Small intestine (tissue), 7 donors: Measurements from ENCODE around the gene SCAF4. TPM values are rescaled to one million over a fixed set of nuclear protein-coding genes. Genes with fewer than 3 reads are reported as not detected.
A peak's percentile ranks its signal among the peaks of the same experiment; 100 is the strongest.
"Not testable (repeated sequence)": the region's sequence is repeated elsewhere in the genome, so short reads cannot be mapped to it uniquely, and the experiment has no call there.

Source experiments
- DNase-seq, 2 donors: peaks; one replicate each; pipeline versions ENCODE4 v3.0.0 to v3.0.0-alpha.2; 2013
- FAIRE-seq: peaks from 2 replicates; lab custom pipeline; 2012; peaks lifted over from hg19 to GRCh38; lab: Jason Lieb, UNC
- H3K27ac ChIP-seq, 3 donors: one replicate each; pipeline ENCODE4 v1.5.1; 2013; ENCODE audit warnings: low read length in 2 of 3, mild to moderate bottlenecking in 2 of 3, control low read depth in 1 of 3, inconsistent platforms in 1 of 3, low read depth in 1 of 3, moderate library complexity in 1 of 3
- H3K27me3 ChIP-seq, 3 donors: one replicate each; pipeline ENCODE4 v1.6.1; 2013; ENCODE audit warnings: low read length in 3 of 3, inconsistent platforms in 1 of 3; ENCODE audit not compliant: control insufficient read depth in 3 of 3, insufficient read depth in 3 of 3
- H3K36me3 ChIP-seq, 3 donors: one replicate each; pipeline ENCODE4 v1.6.1; 2013; ENCODE audit warnings: low read length in 3 of 3, inconsistent platforms in 1 of 3, low read depth in 1 of 3, mild to moderate bottlenecking in 1 of 3, moderate library complexity in 1 of 3; ENCODE audit not compliant: control insufficient read depth in 3 of 3, insufficient read depth in 2 of 3
- H3K4me1 ChIP-seq, 3 donors: one replicate each; pipeline ENCODE4 v1.6.1; 2013; ENCODE audit warnings: low read length in 2 of 3, inconsistent platforms in 1 of 3, low read depth in 1 of 3, mild to moderate bottlenecking in 1 of 3, moderate library complexity in 1 of 3; ENCODE audit not compliant: control insufficient read depth in 3 of 3, insufficient read depth in 2 of 3
- H3K4me3 ChIP-seq, 3 donors: one replicate each; pipeline ENCODE4 v1.5.1; 2013; ENCODE audit warnings: low read length in 3 of 3, control low read depth in 1 of 3, inconsistent platforms in 1 of 3, low read depth in 1 of 3, mild to moderate bottlenecking in 1 of 3, moderate library complexity in 1 of 3
- H3K9me3 ChIP-seq, 2 donors: one replicate each; pipeline ENCODE4 v1.6.1; 2013; ENCODE audit warnings: low read depth in 1 of 2, low read length in 1 of 2; ENCODE audit not compliant: control insufficient read depth in 2 of 2, insufficient read depth in 1 of 2
- WGBS, 3 donors: extraction: QIAGEN DNeasy Blood & Tissue Kit; methylation state at CpG; one replicate each; pipeline ENCODE4 v1.1.7; 2013; 5-methylcytosine and 5-hydroxymethylcytosine counted together
- polyA plus RNA-seq, 4 donors: library from polyadenylated mRNA; stranded (reverse) in 3 of 4; unstranded in 1 of 4; fragments of 200-250 nt in 3 of 4; fragments of 120-200 nt in 1 of 4; gene quantifications; one replicate each; pipeline versions ENCODE4 v1.2.1 to v1.2.3, GENCODE V29; 2013
- donor health status: healthy with polysubstance abuse.
- donor health status: control.
- donor health status: control.
- donor health status: Bipolar disorder and iron deficiency.
- donor health status: healthy.

Gene SCAF4
- polyA plus RNA-seq, 4 donors, result 10.0 to 42.7 (median 12.3) TPM

DNA sequence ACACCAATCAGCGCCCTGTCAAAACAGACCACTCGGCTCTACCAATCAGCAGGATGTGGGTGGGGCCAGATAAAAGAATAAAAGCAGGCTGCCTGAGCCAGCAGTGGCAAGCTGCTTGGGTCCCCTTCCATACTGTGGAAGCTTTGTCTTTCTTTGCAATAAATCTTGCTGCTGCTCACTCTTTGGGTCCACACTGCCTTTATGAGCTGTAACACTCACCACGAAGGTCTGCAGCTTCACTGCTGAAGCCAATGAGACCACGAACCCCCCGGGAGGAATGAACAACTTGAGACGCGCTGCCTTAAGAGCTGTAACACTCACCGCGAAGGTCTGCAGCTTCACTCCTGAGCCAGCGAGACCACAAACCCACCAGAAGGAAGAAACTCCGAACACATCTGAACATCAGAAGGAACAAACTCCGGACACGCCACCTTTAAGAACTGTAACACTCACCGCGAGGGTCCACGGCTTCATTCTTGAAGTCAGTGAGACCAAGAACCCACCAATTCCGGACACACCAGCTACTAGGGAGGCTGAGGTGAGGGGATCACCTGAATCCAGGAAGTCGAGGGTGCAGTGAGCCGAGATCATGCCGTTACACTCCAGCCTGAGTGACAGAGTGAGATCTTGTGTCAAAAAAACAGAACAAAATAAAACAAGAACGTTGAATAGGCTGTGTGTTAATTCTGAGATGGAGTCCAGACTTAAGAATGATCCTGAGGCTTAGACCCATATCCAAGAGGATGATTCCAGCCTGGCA lies 76.9 kb downstream of the SCAF4 start:
- not testable (repeated sequence) for H3K9me3 ChIP-seq, FAIRE-seq, H3K4me1 ChIP-seq, H3K4me3 ChIP-seq, H3K27me3 ChIP-seq, H3K27ac ChIP-seq, DNase-seq, H3K36me3 ChIP-seq
- WGBS, 3 donors, result 65 to 74% (median 74%) methylated on average over 16 to 19 of the region's 21 CpGs

DNA sequence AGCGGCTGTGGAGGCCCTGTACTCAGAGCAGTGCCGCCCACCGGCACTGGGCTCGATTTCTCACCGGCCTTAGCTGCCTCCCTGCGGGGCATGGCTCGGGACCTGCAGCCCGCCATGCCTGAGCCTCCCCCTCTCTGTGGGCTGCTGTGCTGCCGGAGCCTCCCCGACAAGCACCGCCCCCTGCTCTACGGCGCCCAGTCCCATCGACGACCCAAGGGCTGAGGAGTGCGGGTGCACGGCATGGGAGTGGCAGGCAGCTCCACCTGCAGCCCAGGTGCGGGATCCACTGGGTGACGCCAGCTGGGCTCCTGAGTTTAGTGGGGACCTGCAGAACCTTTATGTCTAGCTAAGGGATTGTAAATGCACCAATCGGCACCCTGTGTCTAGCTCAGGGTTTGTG lies 77.6 kb downstream of the SCAF4 start:
- DNase-seq (no peak), FAIRE-seq (no peak)
- Histone ChIP-seq H3K4me1 (peaks cover 0 to 6% (median 4%) of the 10 kb centered on the region in 3 donors), H3K36me3 (no peaks in the 10 kb centered on the region), H3K27me3 (no peaks in the 10 kb centered on the region), H3K27ac (no peak overlapping the region), H3K4me3 (no peak overlapping the region), H3K9me3 (no peaks in the 10 kb centered on the region)
- 91 to 97% (median 96%) methylated on average over 14 to 20 of the region's 20 CpGs for WGBS, 3 donors

DNA sequence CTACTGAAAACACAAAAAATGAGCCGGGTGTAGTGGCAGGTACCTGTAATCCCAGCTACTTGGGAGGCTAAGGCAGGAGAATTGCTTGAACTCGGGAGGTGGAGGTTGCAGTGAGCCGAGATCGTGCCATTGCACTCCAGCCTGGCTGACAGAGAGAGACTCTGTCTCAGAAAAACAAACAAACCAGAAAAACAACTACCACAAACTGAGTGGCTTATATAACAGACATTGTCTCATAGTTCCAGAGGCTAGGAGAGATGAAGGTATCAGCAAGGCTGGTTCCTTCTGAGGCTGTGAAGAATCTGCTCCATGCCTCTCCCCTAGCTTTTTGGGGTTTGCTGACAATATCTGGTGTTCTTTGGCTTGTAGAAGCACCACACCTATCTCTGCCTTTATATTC lies 80.4 kb downstream of the SCAF4 start:
- H3K4me1 ChIP-seq, FAIRE-seq, H3K27ac ChIP-seq, H3K9me3 ChIP-seq, H3K4me3 ChIP-seq, H3K36me3 ChIP-seq, H3K27me3 ChIP-seq, DNase-seq: not testable (repeated sequence)
- WGBS, 3 donors, result 86 to 96% (median 89%) methylated on average over 4 of the region's 4 CpGs

DNA sequence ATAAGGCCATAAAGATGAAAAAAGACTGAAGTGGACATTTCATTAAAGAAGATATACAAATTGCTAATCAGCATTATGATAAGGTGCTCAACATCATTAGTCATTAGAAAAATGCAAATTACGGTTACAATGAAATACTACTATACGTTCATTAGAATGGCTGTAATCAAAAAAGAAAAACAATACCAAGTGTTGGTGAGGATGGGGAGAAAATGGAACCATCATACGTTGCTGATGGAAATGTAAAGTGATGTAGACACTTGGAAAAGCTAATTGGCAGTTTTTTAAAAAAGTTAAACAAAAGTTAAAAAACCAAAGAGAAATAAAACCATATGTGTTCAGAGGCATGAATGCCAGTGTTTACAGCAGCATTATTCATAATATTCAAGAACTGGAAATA lies 81.0 kb downstream of the SCAF4 start:
- H3K4me3 ChIP-seq, result no peak overlapping the region
- no peaks in the 10 kb centered on the region for H3K27me3 ChIP-seq
- no peaks in the 10 kb centered on the region for H3K36me3 ChIP-seq
- FAIRE-seq, result no peak
- H3K9me3 ChIP-seq, result no peaks in the 10 kb centered on the region
- no peak for DNase-seq
- WGBS, 3 donors, result 87 to 98% (median 94%) methylated on average over 3 of the region's 3 CpGs
- no peak overlapping the region for H3K27ac ChIP-seq
- peaks cover 0 to 2% (median 2%) of the 10 kb centered on the region in 3 donors for H3K4me1 ChIP-seq

- peaks cover 2 to 4% (median 3%) of the 10 kb centered on the region in 3 donors for H3K4me1 ChIP-seq
- WGBS, 3 donors, result 83 to 94% (median 86%) methylated on average over 3 of the region's 3 CpGs
- H3K4me3 ChIP-seq, result no peak overlapping the region
- FAIRE-seq (no peak), DNase-seq (no peak)
- H3K27ac ChIP-seq, result no peak overlapping the region
- no peaks in the 10 kb centered on the region for H3K27me3 ChIP-seq
- no peaks in the 10 kb centered on the region for H3K9me3 ChIP-seq
- no peaks in the 10 kb centered on the region for H3K36me3 ChIP-seq
These were observed 84.3 kb downstream of the SCAF4 start for GRCh38 chr21:31647650-31648049.

DNA sequence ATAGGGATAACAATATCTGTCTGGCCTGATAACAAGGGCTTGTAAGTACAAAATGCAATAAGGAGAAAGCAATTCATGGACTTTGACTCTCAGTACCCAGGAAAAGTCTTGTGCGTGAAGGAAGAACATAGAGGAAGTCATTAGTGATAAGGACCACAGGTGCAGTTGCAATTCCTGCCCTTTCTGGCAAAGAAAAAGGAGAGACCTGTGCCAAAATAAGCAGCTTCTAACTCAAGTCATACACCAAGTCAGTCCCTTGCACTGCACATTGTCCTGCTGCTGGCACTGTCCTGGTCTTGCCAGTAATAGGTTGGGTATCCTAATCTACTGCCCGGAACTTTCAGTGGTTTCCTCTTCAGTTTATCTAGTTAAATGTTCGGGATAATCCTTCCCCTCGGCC lies 87.3 kb downstream of the SCAF4 start:
- Histone ChIP-seq H3K4me1 (peaks cover 2 to 4% (median 3%) of the 10 kb centered on the region in 3 donors), H3K27me3 (no peaks in the 10 kb centered on the region), H3K9me3 (peaks cover 0 to 2% of the 10 kb centered on the region in 2 donors), H3K36me3 (no peaks in the 10 kb centered on the region), H3K4me3 (no peak overlapping the region), H3K27ac (peak overlapping the region in 2 of 3 donors; percentile 14 to 82)
- no peak for FAIRE-seq
- peak; percentile 72 to 94 for DNase-seq
- 15 to 48% (median 28%) methylated on average over 4 of the region's 4 CpGs for whole genome bisulfite sequencing, 3 donors

- H3K9me3 ChIP-seq, result peaks cover 0 to 15% of the 10 kb centered on the region in 2 donors
- H3K36me3 ChIP-seq, result no peaks in the 10 kb centered on the region
- WGBS, 3 donors, result 94 to 96% (median 95%) methylated on average over 12 of the region's 12 CpGs
- DNase-seq (no peak), FAIRE-seq (no peak)
- no peaks in the 10 kb centered on the region for H3K27me3 ChIP-seq
- H3K4me1 ChIP-seq, result peaks cover 2 to 4% (median 3%) of the 10 kb centered on the region in 3 donors
- H3K27ac ChIP-seq, result no peak overlapping the region
- no peak overlapping the region for H3K4me3 ChIP-seq
These were observed 90.4 kb downstream of the SCAF4 start for GRCh38 chr21:31641416-31641922.

DNA sequence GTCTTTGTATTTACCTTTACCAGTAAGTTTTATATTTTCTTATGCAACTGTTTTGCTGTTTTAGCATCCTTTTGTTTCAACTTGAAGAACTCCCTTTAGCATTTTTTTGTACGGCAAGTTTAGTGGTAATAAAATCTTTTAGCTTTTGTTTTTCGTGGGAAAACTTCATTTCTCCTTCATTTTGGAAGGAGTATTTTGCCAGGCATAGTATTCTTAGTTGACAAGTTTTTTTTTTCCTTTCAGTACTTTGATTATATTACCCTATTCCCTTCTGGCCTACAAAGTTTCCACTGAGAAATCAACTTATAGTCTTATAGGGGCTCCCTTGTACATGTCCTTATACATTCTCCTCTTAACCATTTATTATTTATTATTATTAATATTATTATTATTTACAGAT lies 95.0 kb downstream of the SCAF4 start:
- 76 to 81% (median 78%) methylated on average over 2 of the region's 2 CpGs for WGBS, 3 donors
- H3K4me1 ChIP-seq, result no peaks in the 10 kb centered on the region
- no peak overlapping the region for H3K27ac ChIP-seq
- H3K4me3 ChIP-seq, result no peak overlapping the region
- no peaks in the 10 kb centered on the region for H3K27me3 ChIP-seq
- FAIRE-seq, result no peak
- H3K36me3 ChIP-seq, result no peaks in the 10 kb centered on the region
- DNase-seq, result no peak
- H3K9me3 ChIP-seq, result peaks cover 0 to 15% of the 10 kb centered on the region in 2 donors
